A673 (cell line): ENCODE measurements around the gene TNFAIP8L1. TPM values are rescaled to one million over a fixed set of nuclear protein-coding genes. Genes with fewer than 3 reads are reported as not detected.

Experiments
- BruUV-seq: library from RNA; stranded (reverse); fragments of 400-500 nt; replicated peaks from 2 replicates; lab custom pipeline; 2021; lab: Mats Ljungman, UMichigan
- CTCF ChIA-PET: fragments of 300-600 bp; sonication (Branson Sonifier 250); formaldehyde crosslinking; loops from one replicate; lab custom pipeline; 2022; ENCODE audit warnings: antibody characterized with exemption; lab: Charles Lee
- POLR2A ChIA-PET: fragments of 300-600 bp; sonication (Branson Sonifier 250); formaldehyde crosslinking; loops from one replicate; lab custom pipeline; 2022; ENCODE audit warnings: antibody characterized with exemption; ENCODE audit not compliant: low non-redundant PET; lab: Charles Lee
- DNase-seq: peaks from one replicate; pipeline ENCODE4 v3.0.0-alpha.2; 2015; ENCODE audit warnings: low spot score
- H3K27ac ChIP-seq: fragments of 200-600 bp; sonication (generic); 2 replicates; pipeline ENCODE4 v1.5.1; 2016; ENCODE audit warnings: mixed run types, low read depth, mild to moderate bottlenecking, mixed read lengths, antibody characterized with exemption, low read length; ENCODE audit not compliant: poor library complexity, severe bottlenecking
- H3K27me3 ChIP-seq: fragments of 200-600 bp; sonication (generic); replicated peaks from 2 replicates; pipeline ENCODE4 v1.6.1; 2017; ENCODE audit warnings: mixed run types, low read depth, mild to moderate bottlenecking, mixed read lengths, antibody characterized with exemption, low read length; ENCODE audit not compliant: insufficient read depth, poor library complexity
- H3K36me3 ChIP-seq: fragments of 200-600 bp; sonication (generic); 2 replicates; pipeline ENCODE4 v1.6.1; 2016; ENCODE audit warnings: mixed run types, mild to moderate bottlenecking, mixed read lengths, antibody characterized with exemption, low read length; ENCODE audit not compliant: insufficient read depth, poor library complexity, severe bottlenecking
- H3K4me1 ChIP-seq: fragments of 200-600 bp; sonication (generic); 2 replicates; pipeline ENCODE4 v1.6.1; 2017; ENCODE audit warnings: mixed run types, mild to moderate bottlenecking, mixed read lengths, antibody characterized with exemption, low read length; ENCODE audit not compliant: insufficient read depth, poor library complexity, severe bottlenecking
- H3K4me3 ChIP-seq: fragments of 200-600 bp; sonication (generic); 2 replicates; pipeline ENCODE4 v1.5.1; 2016; ENCODE audit warnings: low read depth, mixed run types, mild to moderate bottlenecking, mixed read lengths, low read length; ENCODE audit not compliant: poor library complexity, severe bottlenecking
- H3K9me3 ChIP-seq: fragments of 200-600 bp; sonication (generic); 2 replicates; pipeline ENCODE4 v1.6.1; 2016; ENCODE audit warnings: mixed run types, low read depth, mild to moderate bottlenecking, mixed read lengths, antibody characterized with exemption, low read length; ENCODE audit not compliant: poor library complexity, severe bottlenecking
- EZH2 ChIP-seq: fragments of 200-600 bp; sonication (generic); IDR thresholded peaks from 2 replicates; pipeline ENCODE4 v1.6.1; 2017; ENCODE audit warnings: borderline replicate concordance, low read depth, mild to moderate bottlenecking, mixed read lengths, antibody characterized with exemption, low read length; ENCODE audit not compliant: poor library complexity, severe bottlenecking
- intact Hi-C: fragments of 100-400 bp; cut with micrococcal nuclease; formaldehyde crosslinking; loops from one replicate; pipeline ENCODE4 v1.10.0; 2022; ENCODE audit not compliant: unreplicated experiment
- total RNA-seq: library from RNA; stranded (reverse); gene quantifications from 2 replicates; pipeline ENCODE4 v1.2.3, GENCODE V29; 2021
- TF ChIP-seq, protein P1 (sequence below): fragments of 300-800, 200-600 bp; sonication (generic); conservative IDR thresholded peaks from 2 replicates; pipeline ENCODE4 v1.5.1; 2017; ENCODE audit warnings: low read depth, mild to moderate bottlenecking, antibody characterized with exemption, low read length, moderate library complexity, mixed read lengths

The TNFAIP8L1 gene
- total RNA-seq, 1 experiment from 2014 or later: 24.7 TPM

DNA sequence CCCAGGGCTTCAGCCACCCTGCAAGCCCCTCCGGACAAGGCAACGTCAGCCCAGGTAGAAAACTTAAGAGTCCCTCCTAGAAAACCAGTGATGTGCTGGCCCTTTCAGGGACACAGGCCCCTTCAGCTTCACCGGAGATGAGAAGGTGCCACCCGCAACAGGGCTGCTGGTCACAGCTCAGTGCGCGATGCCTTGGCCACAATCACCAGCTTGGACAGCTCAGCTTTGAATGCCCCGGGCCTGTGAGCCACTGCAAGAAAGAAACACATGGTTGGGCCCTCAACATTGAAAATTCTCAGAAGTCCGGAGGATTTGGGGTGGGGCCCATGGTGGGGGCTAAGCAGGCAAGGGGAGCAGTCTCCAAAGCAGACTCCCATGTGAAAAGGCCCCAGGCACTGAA, 18.5 kb downstream of the TNFAIP8L1 start:
- no peak overlapping the region for H3K27ac ChIP-seq
- BruUV-seq: no TSS peak
- CTCF ChIA-PET: interaction anchor here (0.6 kb wide), 1 partner anchor 273 kb away, joined by 7 read pairs; no protein-coding TSS in a partner anchor

GRCh38 chr19:4660181-4660791, 21.0 kb downstream of the TNFAIP8L1 start:
- no TSS peak for BruUV-seq
- no peak overlapping the region for H3K27ac ChIP-seq
- H3K4me1 ChIP-seq: no peaks in the 10 kb centered on the region
- CTCF ChIA-PET: no interaction called here
- POLR2A ChIA-PET: no interaction called here
- H3K27me3 ChIP-seq: no peaks in the 10 kb centered on the region
- TF ChIP-seq, protein P1, sequence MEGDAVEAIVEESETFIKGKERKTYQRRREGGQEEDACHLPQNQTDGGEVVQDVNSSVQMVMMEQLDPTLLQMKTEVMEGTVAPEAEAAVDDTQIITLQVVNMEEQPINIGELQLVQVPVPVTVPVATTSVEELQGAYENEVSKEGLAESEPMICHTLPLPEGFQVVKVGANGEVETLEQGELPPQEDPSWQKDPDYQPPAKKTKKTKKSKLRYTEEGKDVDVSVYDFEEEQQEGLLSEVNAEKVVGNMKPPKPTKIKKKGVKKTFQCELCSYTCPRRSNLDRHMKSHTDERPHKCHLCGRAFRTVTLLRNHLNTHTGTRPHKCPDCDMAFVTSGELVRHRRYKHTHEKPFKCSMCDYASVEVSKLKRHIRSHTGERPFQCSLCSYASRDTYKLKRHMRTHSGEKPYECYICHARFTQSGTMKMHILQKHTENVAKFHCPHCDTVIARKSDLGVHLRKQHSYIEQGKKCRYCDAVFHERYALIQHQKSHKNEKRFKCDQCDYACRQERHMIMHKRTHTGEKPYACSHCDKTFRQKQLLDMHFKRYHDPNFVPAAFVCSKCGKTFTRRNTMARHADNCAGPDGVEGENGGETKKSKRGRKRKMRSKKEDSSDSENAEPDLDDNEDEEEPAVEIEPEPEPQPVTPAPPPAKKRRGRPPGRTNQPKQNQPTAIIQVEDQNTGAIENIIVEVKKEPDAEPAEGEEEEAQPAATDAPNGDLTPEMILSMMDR: peak; percentile 46
- no peak for TF ChIP-seq EZH2
- H3K4me3 ChIP-seq: no peak overlapping the region
- H3K9me3 ChIP-seq: no peaks in the 10 kb centered on the region
- H3K36me3 ChIP-seq: peaks cover 47% of the 10 kb centered on the region
- no peak for DNase-seq
- intact Hi-C loops: no loop called here

More for the DNA sequence above, 18.5 kb downstream of the TNFAIP8L1 start:
- Histone ChIP-seq H3K36me3 (peaks cover 44% of the 10 kb centered on the region), H3K27me3 (no peaks in the 10 kb centered on the region), H3K4me1 (no peaks in the 10 kb centered on the region), H3K9me3 (no peaks in the 10 kb centered on the region), H3K4me3 (no peak overlapping the region)
- TF ChIP-seq, protein P1: no peak
- no peak for TF ChIP-seq EZH2
- POLR2A ChIA-PET: no interaction called here
- intact Hi-C loops: no loop called here
- DNase-seq: no peak

DNA sequence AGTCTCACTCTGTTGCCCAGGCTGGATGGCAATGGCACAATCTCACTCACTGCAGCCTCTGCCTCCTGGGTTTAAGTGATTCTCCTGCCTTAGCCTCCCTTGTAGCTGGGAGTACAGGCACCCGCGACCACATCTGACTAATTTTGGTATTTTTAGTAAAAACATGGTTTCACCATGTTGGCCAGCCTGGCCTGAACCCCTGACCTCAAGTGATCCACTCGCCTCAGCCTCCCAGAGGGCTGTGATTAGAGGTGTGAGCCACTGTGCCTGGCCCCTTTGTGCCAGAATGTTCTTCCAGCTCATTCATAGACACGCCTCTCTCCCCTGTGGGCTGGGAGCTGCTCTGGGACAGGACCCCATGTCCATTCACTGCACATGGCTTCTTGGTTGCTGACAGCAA, 21.7 kb downstream of the TNFAIP8L1 start:
- Histone ChIP-seq H3K9me3 (no peaks in the 10 kb centered on the region), H3K27ac (no peak overlapping the region), H3K36me3 (peaks cover 48% of the 10 kb centered on the region), H3K4me1 (no peaks in the 10 kb centered on the region), H3K4me3 (no peak overlapping the region), H3K27me3 (no peaks in the 10 kb centered on the region)
- ChIA-PET CTCF (no interaction called here), POLR2A (no interaction called here)
- intact Hi-C loops: no loop called here
- BruUV-seq: no TSS peak
- no peak for DNase-seq
- no peak for TF ChIP-seq EZH2
- TF ChIP-seq, protein P1: no peak
